ENCODE measurements around the gene ADRA1B.
"Not testable (repeated sequence)": the region's sequence is repeated elsewhere in the genome, so short reads cannot be mapped to it uniquely, and the experiment has no call there.

Gene ADRA1B

DNA sequence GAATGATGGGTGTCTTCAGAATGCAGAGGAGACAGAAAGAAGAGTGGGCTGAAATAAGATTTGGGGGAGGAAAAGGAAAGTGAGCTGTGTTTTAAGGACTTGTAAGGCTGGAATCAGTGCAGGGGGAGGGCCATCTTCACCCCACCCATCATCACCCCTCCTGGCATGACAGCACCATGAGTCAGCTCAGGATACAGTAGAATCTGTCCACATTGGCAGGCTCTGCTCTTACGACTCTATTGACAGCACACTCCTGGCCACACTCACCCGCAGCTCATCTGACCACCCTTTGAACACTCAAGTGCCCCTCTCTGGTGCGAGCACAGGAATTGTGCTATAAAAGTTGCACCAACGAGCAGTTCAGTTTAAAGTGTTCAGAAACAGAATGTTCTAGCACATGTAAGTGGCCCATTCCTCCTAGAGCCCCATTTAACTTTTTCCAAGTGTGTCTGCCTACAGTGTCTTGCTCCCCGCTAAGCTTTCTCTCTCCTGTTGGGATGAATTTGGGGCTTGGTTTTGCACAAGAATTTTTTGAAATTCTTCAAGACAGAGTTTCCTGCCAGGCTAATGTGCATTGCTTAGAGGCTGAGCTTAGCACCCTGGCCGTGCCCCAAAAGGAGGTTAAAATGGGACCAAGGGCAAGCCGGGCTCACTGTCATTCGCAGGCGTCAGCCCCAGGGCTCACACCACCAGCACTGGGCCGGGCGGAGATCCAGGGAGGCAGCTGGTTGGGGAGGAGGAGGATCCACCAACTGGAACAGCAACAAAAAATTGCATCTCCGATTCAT lies 12.0 kb downstream of the ADRA1B start:
- DNase-seq (ENCODE audit: low spot score): no peak

DNA sequence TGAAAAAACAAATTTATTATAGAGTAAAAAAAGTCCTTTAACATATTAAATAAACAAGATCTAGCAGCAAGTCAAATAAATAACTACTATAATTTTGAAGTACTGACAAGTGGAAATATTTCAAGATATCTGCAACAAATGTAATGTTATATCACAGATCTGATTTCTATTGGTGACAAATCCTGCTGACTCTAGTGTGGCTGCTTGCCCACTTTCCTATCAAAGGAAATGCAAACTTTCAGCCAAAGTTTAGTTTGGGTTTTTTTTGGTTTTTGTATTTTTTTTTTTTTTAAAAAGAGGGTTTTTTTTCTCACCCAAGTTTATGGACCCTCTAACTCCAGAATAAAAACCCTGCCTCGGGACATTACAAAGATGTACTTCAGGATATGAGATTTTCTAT lies 12.9 kb downstream of the ADRA1B start:
- no peak for DNase-seq (ENCODE audit: low spot score)

DNA sequence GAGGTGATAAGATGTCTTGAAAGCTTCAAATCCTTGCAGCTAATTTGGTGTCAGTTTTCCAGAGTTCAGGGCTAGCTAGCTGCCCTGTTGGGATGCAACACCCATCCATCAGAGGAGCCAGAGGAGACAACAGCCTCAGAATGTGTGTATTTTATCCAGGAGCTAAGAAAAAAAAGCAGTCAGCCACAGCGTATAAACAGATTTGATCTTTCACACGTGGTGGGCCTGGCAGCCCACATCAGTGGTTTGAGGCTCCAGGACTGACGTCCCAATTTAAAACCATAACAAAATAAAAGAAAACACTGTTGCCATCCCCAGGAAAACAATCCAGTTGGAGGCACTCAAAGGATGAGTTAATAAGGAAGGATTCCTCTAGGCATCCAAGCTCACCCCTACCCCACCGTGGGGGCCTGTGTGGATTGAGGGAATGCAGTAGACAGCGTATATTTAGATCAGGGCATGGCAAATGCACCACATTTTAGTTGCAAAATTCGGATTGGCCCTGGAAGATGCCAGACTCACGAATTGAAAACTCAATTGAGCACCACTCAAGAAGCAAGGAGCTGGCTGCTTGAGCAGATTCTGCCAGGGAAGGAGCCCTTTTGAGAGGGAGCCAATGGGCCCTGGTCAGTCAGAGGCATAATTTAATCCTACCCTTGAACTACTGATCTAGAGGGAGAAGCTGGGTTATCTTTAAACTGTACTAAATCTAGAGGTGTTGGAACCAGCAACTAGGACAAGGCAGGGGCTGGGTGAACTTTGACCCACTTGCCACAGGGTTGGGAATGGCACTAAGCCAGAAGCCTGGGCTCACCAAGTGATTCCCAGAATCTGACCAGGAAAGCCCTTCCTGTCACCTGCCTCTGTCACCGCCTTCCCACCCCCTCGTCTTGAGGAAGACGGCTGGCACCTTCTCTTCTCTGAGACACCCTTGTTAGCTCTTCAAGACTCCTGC lies 17.5 kb downstream of the ADRA1B start:
- no peak for DNase-seq (ENCODE audit: low spot score)

DNA sequence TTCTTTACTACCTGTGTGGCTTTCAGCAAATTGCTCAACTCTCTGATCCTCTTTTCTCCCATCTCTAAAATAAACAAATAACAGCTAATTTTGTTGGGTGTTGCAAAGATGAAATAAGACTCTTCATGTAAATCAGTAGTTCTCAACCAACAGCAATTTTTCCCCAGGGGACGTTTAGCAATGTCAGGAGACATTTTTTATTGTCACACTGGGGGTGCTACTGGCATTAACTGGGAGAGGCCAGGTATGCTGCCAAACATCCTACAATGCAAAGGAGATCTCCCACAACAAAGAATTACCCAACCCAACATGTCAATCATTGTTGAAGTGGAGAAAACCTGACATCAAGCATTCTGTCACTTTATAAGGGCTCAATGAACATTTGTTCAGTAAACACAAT lies 19.7 kb downstream of the ADRA1B start:
- DNase-seq (ENCODE audit: low spot score): no peak

DNA sequence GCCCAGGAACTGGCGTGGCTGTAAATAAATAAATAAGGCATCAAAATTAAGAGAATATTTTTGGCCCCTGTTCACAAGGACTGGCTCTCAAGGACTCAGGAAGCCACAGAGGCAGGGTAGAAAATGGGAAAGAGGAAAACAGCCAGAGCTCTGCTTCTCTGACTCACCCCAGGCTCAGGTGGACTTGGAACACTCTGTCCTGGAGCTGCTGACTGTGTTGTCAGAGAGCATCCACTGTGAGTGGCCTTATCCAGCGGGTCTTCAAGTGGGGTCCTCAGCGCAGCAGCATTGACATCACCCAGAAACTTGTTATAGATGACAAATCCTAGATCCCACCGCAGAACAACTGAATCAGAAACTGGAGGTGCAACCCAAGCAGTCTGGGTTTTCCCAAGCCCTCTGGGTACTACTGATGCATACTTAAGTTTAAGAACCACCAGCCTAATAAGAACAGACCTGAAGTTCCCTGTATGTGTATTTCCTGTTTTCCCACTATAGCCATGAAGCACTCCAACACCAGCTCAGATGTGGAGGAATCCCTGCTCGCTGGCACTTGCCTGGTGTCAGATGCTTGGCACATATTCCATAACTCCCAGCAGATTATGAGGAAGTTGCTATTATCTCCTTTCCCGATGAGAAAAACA lies 20.5 kb downstream of the ADRA1B start:
- DNase-seq (ENCODE audit: low spot score): no peak

DNA sequence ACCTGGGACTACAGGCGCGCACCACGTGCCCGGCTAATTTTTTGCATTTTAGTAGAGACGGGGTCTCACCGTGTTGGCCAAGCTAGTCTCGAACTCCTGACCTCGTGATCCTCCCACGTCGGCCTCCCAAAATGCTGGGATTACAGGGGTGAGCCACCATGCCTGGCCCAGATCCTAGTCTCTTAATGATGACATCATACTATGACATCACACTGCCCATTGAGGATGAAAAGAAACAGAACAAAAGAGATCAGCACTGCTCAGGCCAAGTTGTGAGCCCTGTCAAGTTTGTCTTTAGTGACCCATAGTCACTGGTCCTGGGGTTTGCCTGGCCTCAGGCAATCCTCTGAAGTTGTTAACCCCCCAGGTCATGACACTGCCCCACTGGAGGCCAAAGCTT lies 21.3 kb downstream of the ADRA1B start:
- no peak for DNase-seq (ENCODE audit: low spot score)

DNA sequence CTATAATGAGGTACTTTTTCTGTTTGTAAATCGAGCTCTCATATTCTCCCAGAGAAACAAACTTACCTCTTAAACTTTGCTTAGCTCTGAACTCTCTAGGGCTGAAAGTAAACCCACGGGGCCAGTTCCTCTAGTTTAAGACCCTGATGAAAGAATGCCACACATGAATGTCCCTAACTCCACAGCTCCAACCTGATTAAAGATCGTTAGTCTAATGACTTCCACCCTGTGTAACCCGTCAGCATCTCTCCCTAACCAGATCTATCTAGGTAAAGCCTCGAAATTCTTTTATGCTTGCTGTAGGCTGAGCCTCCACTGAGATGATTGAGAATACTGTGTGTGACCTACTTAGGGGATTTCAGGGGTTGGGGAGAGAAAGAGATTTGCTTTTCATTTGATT lies 27.0 kb downstream of the ADRA1B start:
- DNase-seq (ENCODE audit: low spot score): no peak

DNA sequence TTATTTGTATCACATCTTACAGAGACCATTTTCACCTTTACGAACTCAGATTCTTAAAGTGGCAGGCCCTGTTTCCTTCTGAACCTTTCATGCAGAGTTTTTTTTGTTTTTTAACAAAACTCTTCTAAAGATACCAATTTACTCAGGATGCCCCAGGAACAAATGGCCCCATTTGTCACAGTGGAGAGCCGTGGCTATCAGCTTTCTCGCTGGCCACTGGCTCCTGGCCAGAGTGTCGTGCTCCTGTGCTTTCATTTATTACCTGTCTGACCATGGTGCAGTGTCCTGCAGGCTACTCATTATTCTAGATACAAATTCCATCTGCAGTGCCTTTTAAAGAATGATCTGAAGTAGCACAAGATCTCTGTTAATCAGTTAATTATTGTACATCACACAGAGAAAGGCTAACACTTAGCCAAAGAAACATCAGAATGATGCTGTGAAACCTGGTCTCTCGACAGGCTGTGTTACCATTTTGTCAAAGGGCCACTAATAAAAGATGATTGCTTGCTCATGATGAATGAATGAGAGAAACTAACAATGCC lies 27.8 kb downstream of the ADRA1B start:
- no peak for DNase-seq (ENCODE audit: low spot score)

DNA sequence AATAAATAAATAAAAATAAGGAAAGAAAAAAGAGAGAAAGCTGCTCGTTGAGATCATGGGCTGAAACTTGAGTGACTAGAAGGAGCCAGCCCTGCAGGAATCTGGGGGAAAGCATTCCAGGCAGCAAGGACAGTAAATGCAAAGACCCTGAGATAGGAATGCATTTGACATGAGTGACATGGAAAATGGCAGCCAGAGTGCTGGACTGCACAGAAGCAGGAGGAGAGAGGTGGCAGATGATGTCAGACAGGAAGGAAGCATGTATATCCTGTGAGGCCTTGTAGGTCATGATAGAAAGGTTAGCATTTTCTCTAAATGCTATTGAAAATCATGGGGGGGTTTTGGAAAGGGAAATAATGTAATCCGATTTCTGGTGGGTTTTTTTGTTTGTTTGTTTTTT lies 29.1 kb downstream of the ADRA1B start:
- no peak for DNase-seq (ENCODE audit: low spot score)

DNA sequence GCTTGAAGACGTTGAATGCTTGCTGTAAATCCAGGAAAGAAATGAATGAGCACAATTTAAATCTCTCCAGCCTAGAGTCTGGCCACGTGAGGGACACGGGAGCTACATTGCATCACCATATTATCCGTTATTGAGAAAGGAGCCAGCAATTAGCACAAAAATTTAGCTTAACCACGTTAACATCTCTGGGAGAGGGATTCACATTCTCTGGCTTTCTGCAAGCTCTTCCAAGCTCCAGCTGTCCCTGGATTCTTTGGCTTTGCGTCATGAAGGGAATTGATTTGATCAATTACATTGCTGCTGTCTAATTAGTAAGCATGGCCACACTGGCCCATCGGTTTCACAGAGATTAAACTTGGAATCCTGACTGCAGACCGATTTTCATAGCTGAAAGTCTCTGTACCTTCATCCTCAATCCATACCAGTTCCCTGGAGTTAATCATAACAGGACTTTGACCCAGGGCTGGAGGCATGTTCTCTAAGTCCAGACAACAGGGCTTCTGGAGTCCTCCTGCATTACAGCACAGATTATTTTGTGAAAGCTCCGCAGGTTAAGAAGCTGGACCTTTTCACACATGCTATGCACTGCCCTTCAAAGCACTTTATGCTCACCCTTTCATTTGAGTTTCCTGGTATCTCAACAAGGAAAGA lies 31.6 kb downstream of the ADRA1B start:
- no peak for DNase-seq (ENCODE audit: low spot score)

DNA sequence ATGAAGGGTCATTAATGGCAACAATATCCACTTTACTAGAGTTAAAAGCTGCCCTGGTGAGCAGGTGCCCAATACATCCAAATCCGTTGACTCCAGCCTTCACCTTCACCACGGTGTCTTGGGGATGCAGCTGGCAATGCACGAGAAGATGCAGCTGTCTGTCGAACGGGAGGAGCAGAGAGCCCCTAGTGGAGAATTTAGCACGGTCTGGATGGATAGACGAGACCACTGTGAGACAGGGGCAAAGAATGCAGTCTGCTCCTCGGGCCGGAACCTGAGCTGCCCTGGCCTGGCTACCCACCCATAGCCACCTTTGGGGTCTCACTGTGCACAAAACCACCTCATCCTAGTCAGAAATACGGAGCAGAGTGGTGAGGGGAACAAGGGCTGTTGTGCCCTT lies 35.1 kb downstream of the ADRA1B start:
- DNase-seq (ENCODE audit: low spot score): no peak

DNA sequence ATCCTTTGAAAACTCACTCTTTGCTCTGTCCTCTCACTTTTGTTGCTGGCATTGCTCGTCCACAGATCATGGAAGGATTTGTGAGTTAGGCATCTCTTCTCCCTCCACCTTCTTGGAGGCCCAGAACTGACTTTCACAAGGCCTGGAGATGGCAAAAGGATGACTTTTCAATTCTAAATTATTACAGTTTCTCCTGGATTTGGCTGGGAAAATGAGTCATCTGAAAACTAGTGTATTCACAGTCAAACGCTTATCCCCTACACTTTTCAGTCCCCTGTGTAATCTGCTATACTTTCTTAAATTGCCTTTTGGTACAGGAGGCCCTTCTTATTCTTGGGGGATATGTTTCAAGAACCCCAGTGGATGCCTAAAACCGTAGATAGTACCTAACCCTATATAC lies 35.6 kb downstream of the ADRA1B start:
- DNase-seq (ENCODE audit: low spot score): no peak

DNA sequence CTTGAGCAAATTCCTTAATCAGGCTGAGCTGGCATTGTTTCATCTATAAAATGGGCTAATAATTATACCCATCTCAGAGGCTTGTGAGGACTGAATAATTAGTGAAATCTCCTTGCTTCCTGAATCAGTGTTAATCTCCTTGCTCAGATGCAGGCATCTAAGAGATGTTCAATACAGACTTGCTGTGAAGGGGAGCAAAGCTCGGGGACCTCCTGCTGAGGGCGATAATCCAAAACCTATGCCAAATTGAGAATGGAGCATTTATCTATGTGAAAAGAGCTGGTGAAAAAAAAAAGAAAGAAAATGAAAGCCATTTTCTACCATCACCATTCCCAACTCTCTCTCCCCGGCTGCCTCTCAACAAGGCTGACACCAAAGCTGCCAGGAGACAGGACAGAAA lies 37.3 kb downstream of the ADRA1B start:
- no peak for DNase-seq (ENCODE audit: low spot score)

DNA sequence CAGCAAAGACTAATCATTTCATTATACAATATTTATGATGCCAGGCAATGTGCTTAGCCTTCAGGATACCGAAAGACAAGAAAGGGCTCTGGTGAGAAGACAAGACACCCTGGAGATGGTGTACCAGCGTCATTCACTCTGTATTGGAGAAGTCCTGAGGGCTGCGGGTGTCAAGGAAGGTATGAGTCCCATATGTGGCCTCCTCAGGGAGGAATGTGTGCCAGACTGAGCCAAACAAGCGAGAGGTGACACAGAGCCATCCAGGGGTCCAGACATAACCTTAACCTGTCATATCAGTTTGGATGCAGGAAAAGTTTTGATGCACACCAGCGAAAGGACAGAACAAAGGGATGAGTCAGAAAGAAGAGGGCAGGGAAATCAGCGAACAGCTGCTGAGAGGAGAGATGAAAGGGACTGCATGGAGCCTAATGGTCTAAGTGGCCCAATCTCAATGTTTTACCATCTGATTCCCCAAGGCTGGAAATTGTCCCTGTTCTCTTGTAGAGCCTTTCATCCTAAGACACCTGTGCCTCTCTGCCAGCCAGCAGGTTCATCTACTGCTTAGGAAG lies 38.9 kb downstream of the ADRA1B start:
- DNase-seq (ENCODE audit: low spot score): no peak

DNA sequence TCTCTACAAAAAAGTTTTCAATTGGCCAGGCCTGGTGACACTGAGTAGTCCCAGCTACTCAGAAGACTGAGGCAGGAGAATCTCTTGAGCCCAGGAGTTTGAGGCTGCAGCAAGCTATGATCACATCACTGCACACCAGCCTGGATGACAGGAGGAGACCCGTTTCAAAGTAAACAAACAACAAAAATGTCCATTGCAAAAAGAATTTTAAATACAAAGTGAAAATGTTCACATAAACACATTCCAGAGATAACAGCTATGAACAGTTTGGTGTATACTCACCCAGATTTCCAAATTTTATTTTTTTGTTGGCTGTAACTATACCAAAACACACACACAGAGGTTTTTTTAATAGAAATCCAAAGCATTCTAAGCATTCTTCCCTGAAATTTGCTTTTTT lies 39.8 kb downstream of the ADRA1B start:
- DNase-seq (ENCODE audit: low spot score): no peak

DNA sequence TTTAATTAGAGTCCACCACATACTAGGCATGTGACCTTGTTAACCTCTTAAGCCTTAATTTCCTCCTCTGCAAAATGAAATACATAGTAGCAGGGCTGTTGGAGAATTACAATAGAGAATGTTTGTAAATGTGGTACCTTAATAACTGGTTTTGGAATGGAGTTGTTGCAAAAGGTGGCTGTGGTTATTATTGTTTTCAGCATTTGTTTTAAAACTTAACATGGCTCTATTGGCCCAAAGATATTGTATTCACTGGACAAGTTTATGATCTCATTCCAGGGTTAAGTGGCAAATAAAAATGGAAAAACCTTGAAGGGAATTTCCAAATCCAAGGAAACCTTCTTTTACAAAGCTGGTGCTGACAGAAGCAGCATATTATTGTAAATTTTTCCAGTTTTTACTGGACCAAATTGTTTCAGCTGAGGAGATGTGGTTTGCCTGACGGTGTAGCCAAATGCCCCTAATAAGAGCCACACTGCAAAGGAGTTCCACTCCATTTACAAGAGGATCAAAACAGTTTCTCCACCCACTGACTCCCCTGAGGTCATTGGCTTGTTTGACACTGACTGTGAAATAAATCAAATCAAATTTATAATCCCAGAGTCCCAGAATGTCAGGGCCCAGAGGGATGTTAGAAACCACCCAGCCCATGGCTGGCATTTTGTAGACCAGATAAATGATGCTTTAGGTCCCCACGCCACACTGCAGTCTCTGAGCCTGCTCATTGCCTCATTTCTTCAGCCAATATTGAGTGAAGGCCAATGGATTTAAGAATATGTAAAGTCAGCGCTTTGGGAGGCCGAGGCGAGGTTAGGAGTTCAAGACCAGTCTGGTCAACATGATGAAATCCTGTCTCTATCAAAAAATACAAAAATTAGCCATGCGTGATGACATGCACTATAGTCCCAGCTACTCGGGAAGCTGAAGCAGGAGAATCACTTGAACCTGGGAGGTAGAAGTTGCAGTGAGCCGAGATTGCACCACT lies 45.2 kb downstream of the ADRA1B start:
- DNase-seq (ENCODE audit: low spot score): no peak

DNA sequence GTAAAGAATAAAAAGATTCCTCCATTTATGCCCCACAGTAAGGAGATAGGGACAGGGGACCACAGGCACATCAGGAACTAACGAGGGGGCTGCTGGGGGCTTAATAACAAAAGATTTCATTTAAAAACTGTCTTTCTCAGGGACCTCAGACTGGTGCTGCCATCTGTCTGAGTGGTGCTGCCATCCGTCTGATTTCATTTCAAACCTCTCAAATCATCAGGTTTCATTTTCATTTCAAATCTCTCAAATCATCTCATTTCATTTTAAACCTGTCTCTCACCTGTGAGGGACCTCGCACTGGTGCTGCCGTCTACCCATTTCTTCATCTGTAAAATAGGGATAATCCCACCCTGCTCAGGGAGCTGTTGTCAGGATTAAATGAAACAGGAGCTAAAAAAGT lies 45.9 kb downstream of the ADRA1B start:
- no peak for DNase-seq (ENCODE audit: low spot score)

DNA sequence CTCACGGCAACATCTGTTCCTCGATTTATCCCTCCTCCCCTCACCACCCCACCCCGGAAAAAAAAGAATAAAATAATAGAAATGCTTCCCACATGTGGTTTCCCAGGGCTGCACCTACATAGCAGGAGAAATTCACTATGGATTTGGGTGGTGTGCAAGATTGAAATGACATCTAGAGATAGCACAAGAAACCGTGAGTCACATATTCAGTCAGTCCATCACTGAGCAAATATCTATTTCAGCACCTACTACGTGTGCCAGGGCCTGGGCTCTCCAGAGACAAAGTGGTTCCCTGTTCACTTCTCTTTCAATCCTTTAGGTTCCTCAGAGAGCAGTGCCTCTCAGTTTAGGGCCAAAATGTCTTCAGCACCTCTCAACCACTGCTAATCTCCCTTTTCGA lies 47.7 kb downstream of the ADRA1B start:
- no peak for DNase-seq (ENCODE audit: low spot score)

DNA sequence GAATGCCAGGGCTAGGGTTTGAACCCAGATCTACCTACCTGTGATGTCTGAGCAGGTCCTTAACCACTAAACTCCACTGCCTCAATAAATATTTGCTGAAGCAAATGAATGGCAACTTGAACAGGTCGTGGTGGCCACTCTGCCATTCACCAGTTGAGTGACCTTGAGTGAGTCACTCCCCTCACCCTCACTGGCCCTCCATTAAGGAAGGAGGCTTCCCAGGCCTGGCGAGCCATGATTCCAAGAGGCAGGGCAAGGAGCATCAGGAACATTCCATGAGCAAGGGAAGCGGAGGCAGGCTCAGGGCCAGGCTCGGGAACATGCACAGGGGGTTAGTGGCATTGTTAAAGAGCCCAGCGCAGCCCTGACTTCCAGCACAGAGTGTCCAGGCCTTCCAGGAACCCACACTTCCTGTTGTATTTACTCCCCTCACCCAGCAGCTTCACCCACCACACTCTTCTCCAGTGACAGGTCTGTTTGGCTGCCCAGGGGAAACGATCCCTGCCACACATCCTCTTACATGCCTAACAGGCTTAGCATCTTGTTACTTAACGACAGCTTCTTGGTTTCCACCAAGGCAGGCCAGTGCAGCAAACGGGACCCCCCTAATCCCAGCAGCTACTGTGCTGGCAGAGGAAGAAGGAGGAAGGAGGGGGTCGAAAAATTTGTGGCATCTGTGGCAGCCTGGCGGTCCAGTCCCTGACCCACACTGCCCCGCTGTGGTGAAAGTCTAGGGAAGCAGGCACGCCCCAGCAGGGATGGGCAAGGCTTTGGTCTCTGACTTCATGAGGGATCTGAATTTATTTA lies 49.0 kb downstream of the ADRA1B start:
- DNase-seq (ENCODE audit: low spot score): no peak

DNA sequence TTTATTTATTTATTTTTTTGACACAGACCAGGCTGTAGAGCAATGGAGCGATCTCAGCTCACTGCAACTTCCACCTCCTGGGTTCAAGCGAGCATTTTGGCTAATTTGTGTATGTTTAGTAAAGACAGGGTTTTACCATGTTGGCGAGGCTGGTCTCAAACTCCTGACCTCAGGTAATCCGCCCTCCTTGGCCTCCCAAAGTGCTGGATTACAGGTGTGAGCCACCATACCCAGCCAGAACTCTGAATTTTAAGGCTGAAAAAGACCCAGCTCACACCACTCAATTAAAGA lies 49.5 kb downstream of the ADRA1B start:
- DNase-seq (ENCODE audit: low spot score): not testable (repeated sequence)

Data from globus pallidus (tissue), 1 donor.